Psoas muscle (tissue), 8 donors: Measurements from ENCODE around the gene TIGD3. TPM values are rescaled to one million over a fixed set of nuclear protein-coding genes. Genes with fewer than 3 reads are reported as not detected.
A peak's percentile ranks its signal among the peaks of the same experiment; 100 is the strongest.

Source experiments
- ATAC-seq, 4 donors: fragments of 200-7000 bp; cut with Tn5 transposase; one replicate each; pipeline ENCODE4 v1.9.1; 2020; ENCODE audit warnings: moderate library complexity in 3 of 4, mild to moderate bottlenecking in 2 of 4
- DNase-seq, 2 donors: peaks; one replicate each; pipeline ENCODE4 v3.0.0-alpha.2; 2020
- H3K27ac ChIP-seq: fragments of 200-600 bp; one replicate; pipeline ENCODE4 v1.8.0; 2022
- H3K27me3 ChIP-seq, 3 donors: fragments of 200-600 bp in 1 of 3; one replicate each; pipeline versions ENCODE4 v1.6.1 to v1.8.0; 2013 to 2022; ENCODE audit warnings: low read length in 2 of 3, mild to moderate bottlenecking in 2 of 3, moderate library complexity in 1 of 3; ENCODE audit not compliant: insufficient read depth in 3 of 3
- H3K36me3 ChIP-seq, 2 donors: fragments of 200-600 bp in 1 of 2; one replicate each; pipeline versions ENCODE4 v1.6.1 to v1.8.0; 2013 to 2022; ENCODE audit warnings: low read depth in 1 of 2, mild to moderate bottlenecking in 1 of 2, moderate library complexity in 1 of 2; ENCODE audit not compliant: insufficient read depth in 1 of 2
- H3K4me1 ChIP-seq: fragments of 200-600 bp; one replicate; pipeline ENCODE4 v1.8.0; 2022
- H3K4me3 ChIP-seq: fragments of 200-600 bp; one replicate; pipeline ENCODE4 v1.8.0; 2022; ENCODE audit warnings: mild to moderate bottlenecking
- H3K9me3 ChIP-seq: fragments of 200-600 bp; one replicate; pipeline ENCODE4 v1.8.0; 2022
- WGBS, 3 donors: extraction: QIAGEN DNeasy Blood & Tissue Kit; methylation state at CpG; one replicate each; pipeline versions ENCODE4 v1.1.6 to v1.1.7; 2013; 5-methylcytosine and 5-hydroxymethylcytosine counted together
- intact Hi-C, 2 donors: fragments of 100-400 bp; cut with DNase I; formaldehyde crosslinking; loops; one replicate each; pipeline versions ENCODE4 v1.11.0 to v1.14.2; 2022
- polyA plus RNA-seq, 3 donors: library from polyadenylated mRNA; stranded (reverse); fragments of 200-250 nt; gene quantifications; one replicate each; pipeline ENCODE4 v1.2.3, GENCODE V29; 2013
- total RNA-seq, 4 donors: library from RNA; stranded (reverse); fragmentation: NEBNext Ultra II Directional in 2 of 4; extraction: Animal tissue kit (Norgen Biotek cat#: 25700) in 2 of 4; gene quantifications; one replicate each; pipeline versions ENCODE4 v1.2.1 to v1.2.4, GENCODE V29; 2021 to 2023
- TF ChIP-seq, protein P1 (sequence below): fragments of 200-600 bp; IDR thresholded peaks from one replicate; pipeline ENCODE4 v1.8.0; 2022; ENCODE audit warnings: antibody characterized with exemption
- donor health status: healthy with polysubstance abuse.
- donor health status: DM: no; HTN: no; CAD: no; lungs with moderate emphysema.
- donor health status: Bipolar disorder and iron deficiency.
- donor health status: healthy.
- donor health status: DM: yes; HTN: yes; CAD: no.
- donor health status: DM: no; HTN: no; CAD: no.
- donor health status: DM: no; HTN: no; CAD: no.
- donor health status: DM: yes; HTN: yes; CAD: no.

The TIGD3 gene
- total and polyA plus RNA-seq, 7 donors, result 0.05 to 0.25 (median 0.09) TPM; not detected in 3

DNA sequence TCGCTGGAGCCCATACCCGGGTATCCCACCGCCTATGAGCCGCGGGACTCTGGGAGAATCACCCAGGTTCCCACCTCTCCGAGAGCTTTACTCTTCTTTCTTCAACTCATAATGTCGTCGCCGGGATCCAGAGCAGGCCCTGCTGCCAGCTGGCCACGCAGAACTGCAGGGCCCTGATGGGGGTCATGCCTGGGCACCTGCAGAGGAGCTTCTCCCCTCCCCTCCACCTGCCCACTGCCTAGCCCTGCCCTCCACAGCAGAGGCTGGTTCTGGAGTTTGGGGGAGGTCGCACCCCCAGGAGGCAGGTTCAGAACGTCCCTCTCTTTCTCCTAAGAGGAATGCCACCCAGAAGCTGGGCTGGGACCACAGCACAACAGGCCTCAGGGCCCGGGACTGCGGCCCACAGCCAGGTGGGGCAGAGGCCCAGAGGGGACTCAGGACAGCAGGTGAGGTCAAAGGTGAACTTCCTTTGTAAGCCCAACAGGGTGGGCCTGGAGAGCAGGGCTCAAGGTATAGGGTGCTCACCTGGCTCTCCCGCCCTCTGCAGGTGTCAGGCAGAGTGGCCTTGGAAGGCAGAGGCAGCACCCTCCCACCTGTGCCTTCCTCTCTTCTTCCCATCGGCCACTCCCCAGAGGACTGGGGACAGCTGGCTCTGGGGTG is 26.0 kb downstream of the TIGD3 start:
- Histone ChIP-seq H3K9me3 (no peaks in the 10 kb centered on the region), H3K4me3 (peak overlapping the region; percentile 53), H3K36me3 (no peaks in the 10 kb centered on the region), H3K27me3 (no peaks in the 10 kb centered on the region), H3K27ac (peak overlapping the region; percentile 89), H3K4me1 (peaks cover 35% of the 10 kb centered on the region)
- no peak for ATAC-seq
- DNase-seq, result no peak
- TF ChIP-seq, protein P1, sequence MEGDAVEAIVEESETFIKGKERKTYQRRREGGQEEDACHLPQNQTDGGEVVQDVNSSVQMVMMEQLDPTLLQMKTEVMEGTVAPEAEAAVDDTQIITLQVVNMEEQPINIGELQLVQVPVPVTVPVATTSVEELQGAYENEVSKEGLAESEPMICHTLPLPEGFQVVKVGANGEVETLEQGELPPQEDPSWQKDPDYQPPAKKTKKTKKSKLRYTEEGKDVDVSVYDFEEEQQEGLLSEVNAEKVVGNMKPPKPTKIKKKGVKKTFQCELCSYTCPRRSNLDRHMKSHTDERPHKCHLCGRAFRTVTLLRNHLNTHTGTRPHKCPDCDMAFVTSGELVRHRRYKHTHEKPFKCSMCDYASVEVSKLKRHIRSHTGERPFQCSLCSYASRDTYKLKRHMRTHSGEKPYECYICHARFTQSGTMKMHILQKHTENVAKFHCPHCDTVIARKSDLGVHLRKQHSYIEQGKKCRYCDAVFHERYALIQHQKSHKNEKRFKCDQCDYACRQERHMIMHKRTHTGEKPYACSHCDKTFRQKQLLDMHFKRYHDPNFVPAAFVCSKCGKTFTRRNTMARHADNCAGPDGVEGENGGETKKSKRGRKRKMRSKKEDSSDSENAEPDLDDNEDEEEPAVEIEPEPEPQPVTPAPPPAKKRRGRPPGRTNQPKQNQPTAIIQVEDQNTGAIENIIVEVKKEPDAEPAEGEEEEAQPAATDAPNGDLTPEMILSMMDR, result no peak
- intact Hi-C loops, result no loop called here
- WGBS, 3 donors, result 85 to 89% (median 88%) methylated on average over 15 to 16 of the region's 16 CpGs

DNA sequence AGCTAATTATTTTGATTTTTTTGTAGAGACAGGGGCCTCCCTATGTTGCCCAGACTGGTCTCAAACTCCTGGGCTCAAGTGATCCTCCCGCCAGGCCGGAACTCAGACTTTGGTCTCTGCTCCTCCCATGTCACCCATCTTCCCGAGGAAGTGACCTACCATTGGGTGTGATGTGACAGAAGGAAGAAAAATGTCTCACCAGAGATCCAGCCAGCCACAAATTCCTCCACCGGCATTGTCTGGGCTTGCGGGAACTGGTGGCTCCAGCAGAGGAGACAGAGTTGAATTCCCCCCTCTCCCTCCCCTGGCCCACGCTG is 27.1 kb downstream of the TIGD3 start:
- Histone ChIP-seq H3K36me3 (no peaks in the 10 kb centered on the region), H3K27ac (peak overlapping the region; percentile 89), H3K4me1 (peaks cover 42% of the 10 kb centered on the region), H3K4me3 (peak overlapping the region; percentile 53), H3K9me3 (no peaks in the 10 kb centered on the region), H3K27me3 (no peaks in the 10 kb centered on the region)
- DNase-seq (peak in 1 of 2 donors; percentile 45), ATAC-seq (peak in 3 of 4 donors; percentile 18 to 45 (median 38))
- 4 to 7% (median 7%) methylated on average over 6 of the region's 6 CpGs for WGBS, 3 donors
- intact Hi-C loops, result loop anchor here (1.0 to 2.0 kb wide), 3 partner anchors 35 to 128 kb away; no protein-coding TSS in a partner anchor
- TF ChIP-seq, protein P1, result no peak

DNA sequence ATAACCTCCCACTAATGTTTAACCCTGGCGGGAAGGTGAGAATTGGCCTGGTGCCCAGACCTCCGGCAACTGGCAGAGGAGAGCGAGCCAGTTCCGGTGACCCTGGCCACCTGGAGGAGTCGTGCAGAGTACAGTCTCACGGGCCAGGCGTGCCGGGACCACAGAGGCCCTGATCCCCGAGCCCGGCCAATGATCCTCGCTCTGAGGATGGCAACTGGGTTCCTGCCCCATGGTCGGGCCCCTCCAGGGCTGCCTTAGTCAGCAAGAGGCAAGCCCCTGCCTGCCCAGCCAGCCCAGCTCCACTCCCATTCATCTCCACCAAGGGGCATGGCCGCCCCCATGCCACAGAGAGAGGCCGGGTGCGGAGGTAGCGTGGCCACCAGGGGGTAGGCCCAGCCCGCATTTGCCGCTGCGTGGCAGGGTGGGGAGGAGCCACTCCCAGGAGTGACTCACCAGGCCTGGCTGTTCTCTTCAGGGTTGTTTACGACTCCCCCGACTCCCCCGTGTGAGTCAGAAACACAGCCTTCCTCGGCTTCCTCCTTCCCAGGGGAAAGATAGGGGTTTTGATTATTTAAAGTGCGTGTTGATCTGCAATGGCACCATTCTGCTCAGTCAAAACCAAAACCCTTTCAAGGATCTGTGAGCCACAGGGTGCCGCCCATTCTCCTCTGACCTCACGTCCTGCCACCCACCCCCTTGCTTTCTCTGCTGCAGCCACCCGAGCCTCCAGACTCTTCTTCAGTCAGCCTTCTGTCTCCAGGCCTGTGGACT is 27.7 kb downstream of the TIGD3 start, which contains the start of gene SLC25A45:
Gene SLC25A45 (minus strand): TSS at position 614 of the 771 bp plus-strand sequence. CDS start 695 bp downstream, outside the sequence.
- Histone ChIP-seq H3K9me3 (no peaks in the 10 kb centered on the region), H3K4me3 (peak within 1 kb of the TSS; percentile 53), H3K36me3 (no peaks in the 10 kb centered on the region), H3K27me3 (no peaks in the 10 kb centered on the region), H3K4me1 (peaks cover 43% of the 10 kb centered on the region), H3K27ac (peak within 1 kb of the TSS; percentile 89)
- ATAC-seq (peak; percentile 87 to 90 (median 88)), DNase-seq (peak; percentile 94 to 97)
- 0 to 2% (median 1%) methylated on average over 24 to 27 of the region's 27 CpGs for WGBS, 3 donors
- intact Hi-C loops, result loop anchor here (1.0 to 2.0 kb wide), 3 partner anchors 35 to 127 kb away; no protein-coding TSS in a partner anchor
- TF ChIP-seq, protein P1, result peak; percentile 80

DNA sequence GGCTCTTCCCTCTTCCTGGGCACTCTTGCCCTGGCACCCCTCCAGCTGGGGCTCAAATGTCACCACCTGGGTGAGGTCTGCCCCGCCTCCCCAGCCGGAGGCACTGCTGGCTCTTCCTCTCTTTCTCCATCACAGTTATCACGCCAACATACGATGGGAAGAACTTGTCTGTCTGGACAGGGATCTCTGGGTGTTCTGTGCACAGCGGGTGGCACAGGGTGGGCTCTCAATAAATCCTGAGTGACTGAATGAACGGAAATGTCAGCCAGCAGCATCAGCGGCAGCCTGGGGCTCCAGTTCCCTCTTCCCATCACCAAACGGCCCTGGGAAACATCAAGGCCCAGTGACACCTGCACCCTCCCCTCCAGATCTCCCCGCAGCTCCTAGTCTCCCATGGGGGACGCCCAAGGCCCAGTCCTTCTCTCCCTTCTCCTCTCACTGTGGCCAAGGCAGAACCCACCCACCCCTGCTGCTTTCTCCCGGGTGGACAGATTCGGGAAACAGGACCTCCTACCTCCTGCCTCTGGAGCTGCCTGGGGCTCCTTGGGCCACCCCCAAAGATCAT is 28.3 kb downstream of the TIGD3 start:
- intact Hi-C loops, result loop anchor here (1.0 to 2.0 kb wide), 3 partner anchors 34 to 126 kb away; no protein-coding TSS in a partner anchor
- Histone ChIP-seq H3K27me3 (no peaks in the 10 kb centered on the region), H3K4me1 (peaks cover 50% of the 10 kb centered on the region), H3K4me3 (peak overlapping the region; percentile 53), H3K9me3 (no peaks in the 10 kb centered on the region), H3K27ac (peak overlapping the region; percentile 89), H3K36me3 (peaks cover 0 to 5% of the 10 kb centered on the region in 2 donors)
- DNase-seq (peak; percentile 89 to 96), ATAC-seq (peak in 2 of 4 donors; percentile 61 to 66)
- 12 to 17% (median 15%) methylated on average over 12 of the region's 12 CpGs for WGBS, 3 donors
- TF ChIP-seq, protein P1, result no peak
